H1 (cell line): ENCODE data around the gene LDAH. TPM values are rescaled to one million over a fixed set of nuclear protein-coding genes. Genes with fewer than 3 reads are reported as not detected.

ENCODE experiments used
- BCL11A ChIP-seq, 2 experiments: IDR thresholded peaks; one replicate each; pipeline ENCODE4 v1.6.1; 2011; ENCODE audit warnings: low read depth in 2 of 2, low read length in 2 of 2, mild to moderate bottlenecking in 2 of 2
- BRCA1 ChIP-seq: IDR thresholded peaks from 2 replicates; pipeline ENCODE4 v1.6.1; 2012; ENCODE audit warnings: low read depth, low read length, improper control_type of control experiment
- CHD1 ChIP-seq: IDR thresholded peaks from 2 replicates; pipeline ENCODE4 v1.6.1; 2012; ENCODE audit warnings: low read depth, low read length, improper control_type of control experiment
- FOSL1 ChIP-seq: IDR thresholded peaks from 2 replicates; pipeline ENCODE4 v1.6.1; 2011; ENCODE audit warnings: mild to moderate bottlenecking, low read depth, low read length, moderate library complexity; ENCODE audit not compliant: insufficient read depth
- KDM1A ChIP-seq: fragments of 200-600, 300-600 bp; sonication (generic); IDR thresholded peaks from 2 replicates; pipeline ENCODE4 v1.7.1; 2016; ENCODE audit warnings: mild to moderate bottlenecking, low read length, borderline replicate concordance
- POU5F1 ChIP-seq: IDR thresholded peaks from 2 replicates; pipeline ENCODE4 v1.6.1; 2011; ENCODE audit warnings: low read depth, mild to moderate bottlenecking, low read length, moderate library complexity
- SIRT6 ChIP-seq: IDR thresholded peaks from one replicate; pipeline ENCODE4 v1.7.1; 2012; ENCODE audit warnings: low read length, inconsistent platforms
- SUZ12 ChIP-seq: fragments of 200-600 bp; sonication (generic); IDR thresholded peaks from 2 replicates; pipeline ENCODE4 v1.6.1; 2012; ENCODE audit warnings: mild to moderate bottlenecking, inconsistent platforms, low read length, moderate library complexity, mixed read lengths
- TBP ChIP-seq: IDR thresholded peaks from 2 replicates; pipeline ENCODE4 v1.6.1; 2011; ENCODE audit warnings: low read depth, low read length, improper control_type of control experiment
- ZNF274 ChIP-seq: IDR thresholded peaks from 2 replicates; pipeline ENCODE4 v1.7.0; 2012; ENCODE audit warnings: low read length, borderline replicate concordance; ENCODE audit errors: extremely low read depth
- polyA plus RNA-seq, 7 experiments: library from polyadenylated mRNA; depleted of rRNA in 3 of 7; stranded (reverse) in 5 of 7; unstranded in 2 of 7; fragments of >200 nt in 5 of 7; fragments of 200-250 nt in 2 of 7; gene quantifications; 1 replicate in 5 of 7; 2 replicates in 1 of 7; 4 replicates in 1 of 7; pipeline versions ENCODE4 v1.2.1 to v1.2.3, GENCODE V29; 2011 to 2013; ENCODE audit warnings: missing spikeins in 2 of 7, mixed read lengths in 2 of 7
- total RNA-seq: library from RNA; stranded (reverse); fragmentation: NEBNext Ultra II Directional; extraction: Animal tissue kit (Norgen Biotek cat#: 25700); gene quantifications from 2 replicates; pipeline ENCODE4 v1.2.1, GENCODE V29; 2021
- TF ChIP-seq, protein P1 (sequence below), 3 experiments: IDR thresholded peaks; 1 replicate in 2 of 3; 2 replicates in 1 of 3; pipeline versions ENCODE4 v1.5.1 to v1.6.1; 2011; ENCODE audit warnings: low read length in 3 of 3, mild to moderate bottlenecking in 3 of 3, inconsistent platforms in 2 of 3, low read depth in 1 of 3, moderate library complexity in 1 of 3; ENCODE audit not compliant: insufficient read depth in 1 of 3; ENCODE audit errors: control extremely low read depth in 1 of 3

LDAH gene
- total and polyA plus RNA-seq, 2 of the 8 experiments (the other 6 are each of a cell fraction or from before 2014, with no cell fraction given), result 10.9 to 26.3 TPM

DNA sequence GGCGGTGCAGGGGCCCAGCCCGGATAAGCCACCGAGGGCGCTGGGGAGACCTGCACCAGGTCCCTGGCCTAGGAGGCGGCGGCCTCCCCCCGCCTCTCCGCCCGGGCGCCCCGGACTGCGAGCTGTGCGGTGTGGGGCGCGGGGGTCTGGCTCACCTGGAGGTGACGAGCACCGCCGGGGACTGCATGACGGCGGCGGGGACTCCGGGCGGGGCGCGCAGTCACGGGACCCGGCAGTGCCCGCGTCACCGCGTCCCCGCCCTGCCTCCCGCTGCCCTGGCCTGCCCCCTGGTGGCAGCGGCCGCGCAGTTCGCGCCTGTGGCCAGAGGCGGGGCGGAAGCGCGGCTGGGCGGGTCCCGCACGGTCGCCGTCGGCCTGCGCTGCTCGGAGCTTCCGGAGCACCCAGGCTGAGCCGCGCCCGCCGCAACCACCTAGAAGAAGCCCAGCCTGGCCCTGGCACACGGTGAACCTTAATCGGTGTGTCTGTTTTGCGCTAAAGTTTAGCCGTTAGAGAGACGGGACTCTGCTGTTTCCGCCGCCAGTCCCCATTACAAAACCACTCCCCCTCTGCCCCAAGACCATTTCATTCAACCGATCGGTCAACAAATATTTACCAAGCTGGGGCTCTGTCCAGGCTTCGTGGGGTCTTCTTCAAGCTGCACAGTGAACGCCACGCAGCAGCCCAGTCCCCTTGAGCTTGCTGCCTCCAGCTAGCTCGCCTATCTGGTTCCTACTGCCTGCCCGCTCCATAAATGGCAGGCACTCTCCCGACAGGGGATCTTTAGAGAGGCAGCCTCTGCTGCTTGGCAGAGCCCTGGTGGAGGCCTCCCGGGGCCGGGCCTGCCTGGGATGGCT lies 171.8 kb downstream of the LDAH start, which contains the start of gene HS1BP3 (continued):
- TF ChIP-seq CHD1 (no peak), POU5F1 (no peak), TBP (peak; percentile 39; the same call in 1 of the 2 replicates), FOSL1 (no peak), KDM1A (0 out of 2 replicates have a peak, but pooled peaks have one; percentile 26), ZNF274 (no peak), SUZ12 (no peak), SIRT6 (no peak), BCL11A (IDR thresholded peaks at IDR 0.05; ENCODE audit: low read depth in 2 of 2, low read length in 2 of 2) (no peak), BRCA1 (no peak)
- TF ChIP-seq, protein P1, sequence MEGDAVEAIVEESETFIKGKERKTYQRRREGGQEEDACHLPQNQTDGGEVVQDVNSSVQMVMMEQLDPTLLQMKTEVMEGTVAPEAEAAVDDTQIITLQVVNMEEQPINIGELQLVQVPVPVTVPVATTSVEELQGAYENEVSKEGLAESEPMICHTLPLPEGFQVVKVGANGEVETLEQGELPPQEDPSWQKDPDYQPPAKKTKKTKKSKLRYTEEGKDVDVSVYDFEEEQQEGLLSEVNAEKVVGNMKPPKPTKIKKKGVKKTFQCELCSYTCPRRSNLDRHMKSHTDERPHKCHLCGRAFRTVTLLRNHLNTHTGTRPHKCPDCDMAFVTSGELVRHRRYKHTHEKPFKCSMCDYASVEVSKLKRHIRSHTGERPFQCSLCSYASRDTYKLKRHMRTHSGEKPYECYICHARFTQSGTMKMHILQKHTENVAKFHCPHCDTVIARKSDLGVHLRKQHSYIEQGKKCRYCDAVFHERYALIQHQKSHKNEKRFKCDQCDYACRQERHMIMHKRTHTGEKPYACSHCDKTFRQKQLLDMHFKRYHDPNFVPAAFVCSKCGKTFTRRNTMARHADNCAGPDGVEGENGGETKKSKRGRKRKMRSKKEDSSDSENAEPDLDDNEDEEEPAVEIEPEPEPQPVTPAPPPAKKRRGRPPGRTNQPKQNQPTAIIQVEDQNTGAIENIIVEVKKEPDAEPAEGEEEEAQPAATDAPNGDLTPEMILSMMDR (IDR thresholded peaks at IDR 0.05; ENCODE audit: control extremely low read depth in 1 of 3, insufficient read depth in 1 of 3, low read depth in 1 of 3, low read length in 3 of 3), result peak in 2 of 3 experiments; percentile 87 to 92; a peak in 3 of 4 replicates
